Measurements from ENCODE around the gene ABT1. TPM values are rescaled to one million over a fixed set of nuclear protein-coding genes. Genes with fewer than 3 reads are reported as not detected.
A peak's percentile ranks its signal among the peaks of the same experiment; 100 is the strongest.

Gene ABT1
- total and polyA plus RNA-seq, 5 donors = 8.9 to 9.5 (median 9.3) TPM

- DNase-seq (no peak), ATAC-seq (no peak)
- no peak overlapping the region for H3K27ac ChIP-seq (ENCODE audit: low read length)
- peak overlapping the region; percentile 50 for H3K4me3 ChIP-seq (ENCODE audit: low read length)
- H3K4me1 ChIP-seq (ENCODE audit: control insufficient read depth, insufficient read depth, low read length) = peaks cover 2% of the 10 kb centered on the region
- no peaks in the 10 kb centered on the region for H3K9me3 ChIP-seq (ENCODE audit: control insufficient read depth, low read length)
- H3K27me3 ChIP-seq (ENCODE audit: control insufficient read depth, insufficient read depth) = no peaks in the 10 kb centered on the region
- WGBS = 22% methylated on average over 23 of the region's 23 CpGs
- intact Hi-C loops (cut with DNase I) = loop anchor here (5.0 to 10.0 kb wide), 3 partner anchors 250 to 570 kb away; a partner anchor contains a TSS
Measured at GRCh38 chr6:26594730-26595632, 1.8 kb upstream of the ABT1 start.

- WGBS = under 1% methylated on average over 39 of the region's 39 CpGs
- intact Hi-C loops (cut with DNase I) = loop anchor here (5.0 to 10.0 kb wide), 3 partner anchors 251 to 571 kb away; a partner anchor contains a TSS
- ATAC-seq = peak; percentile 89 to 91
Measured at GRCh38 chr6:26595669-26596269, 984 bp upstream of the ABT1 start.

GRCh38 chr6:26597389-26597766, 625 bp downstream of the ABT1 start:
- 2% methylated on average over 10 of the region's 10 CpGs for WGBS
- intact Hi-C loops (cut with DNase I) = loop anchor here (5.0 to 10.0 kb wide), 3 partner anchors 253 to 573 kb away; a partner anchor contains a TSS
- no peaks in the 10 kb centered on the region for H3K9me3 ChIP-seq (ENCODE audit: control insufficient read depth, low read length)
- H3K27me3 ChIP-seq (ENCODE audit: control insufficient read depth, insufficient read depth) = no peaks in the 10 kb centered on the region
- no peak for DNase-seq
- peaks cover 2% of the 10 kb centered on the region for H3K4me1 ChIP-seq (ENCODE audit: control insufficient read depth, insufficient read depth, low read length)
- no peak for ATAC-seq
- H3K4me3 ChIP-seq (ENCODE audit: low read length) = peak overlapping the region; percentile 67
- peak overlapping the region; percentile 68 for H3K27ac ChIP-seq (ENCODE audit: low read length)

More at GRCh38 chr6:26595669-26596269, 984 bp upstream of the ABT1 start:
- peaks cover 2% of the 10 kb centered on the region for H3K4me1 ChIP-seq (ENCODE audit: control insufficient read depth, insufficient read depth, low read length)
- H3K9me3 ChIP-seq (ENCODE audit: control insufficient read depth, low read length) = no peaks in the 10 kb centered on the region
- H3K4me3 ChIP-seq (ENCODE audit: low read length) = peak overlapping the region; percentile 50
- peak; percentile 94 to 99 (median 96) for DNase-seq
- peak overlapping the region; percentile 55 for H3K27ac ChIP-seq (ENCODE audit: low read length)
- no peaks in the 10 kb centered on the region for H3K27me3 ChIP-seq (ENCODE audit: control insufficient read depth, insufficient read depth)

- Histone ChIP-seq H3K4me3 (ENCODE audit: low read length) (peak overlapping the region; percentile 67), H3K27me3 (ENCODE audit: control insufficient read depth, insufficient read depth) (no peaks in the 10 kb centered on the region), H3K27ac (ENCODE audit: low read length) (no peak overlapping the region), H3K4me1 (ENCODE audit: control insufficient read depth, insufficient read depth, low read length) (peaks cover 2% of the 10 kb centered on the region), H3K9me3 (ENCODE audit: control insufficient read depth, low read length) (no peaks in the 10 kb centered on the region)
- ATAC-seq = no peak
- intact Hi-C loops (cut with DNase I) = loop anchor here (5.0 to 10.0 kb wide), 3 partner anchors 253 to 573 kb away; a partner anchor contains a TSS
- WGBS = 67% methylated on average over 21 of the region's 21 CpGs
- DNase-seq = peak in 1 of 3 donors; percentile 62
Measured at GRCh38 chr6:26597821-26598220, 1.1 kb downstream of the ABT1 start.

GRCh38 chr6:26598267-26598666, 1.5 kb downstream of the ABT1 start:
- Histone ChIP-seq H3K9me3 (ENCODE audit: control insufficient read depth, low read length) (no peaks in the 10 kb centered on the region), H3K27me3 (ENCODE audit: control insufficient read depth, insufficient read depth) (no peaks in the 10 kb centered on the region), H3K4me1 (ENCODE audit: control insufficient read depth, insufficient read depth, low read length) (peaks cover 2% of the 10 kb centered on the region), H3K4me3 (ENCODE audit: low read length) (no peak overlapping the region), H3K27ac (ENCODE audit: low read length) (no peak overlapping the region)
- ATAC-seq (no peak), DNase-seq (peak; percentile 41 to 69 (median 67))
- intact Hi-C loops (cut with DNase I) = loop anchor here (5.0 to 10.0 kb wide), 3 partner anchors 253 to 573 kb away; a partner anchor contains a TSS
- 91% methylated on average over 22 of the region's 22 CpGs for WGBS

GRCh38 chr6:26599134-26599533, 2.4 kb downstream of the ABT1 start:
- Histone ChIP-seq H3K9me3 (ENCODE audit: control insufficient read depth, low read length) (no peaks in the 10 kb centered on the region), H3K4me3 (ENCODE audit: low read length) (no peak overlapping the region), H3K4me1 (ENCODE audit: control insufficient read depth, insufficient read depth, low read length) (peaks cover 2% of the 10 kb centered on the region), H3K27ac (ENCODE audit: low read length) (no peak overlapping the region), H3K27me3 (ENCODE audit: control insufficient read depth, insufficient read depth) (no peaks in the 10 kb centered on the region)
- DNase-seq = no peak
- intact Hi-C loops (cut with DNase I) = loop anchor here (5.0 to 10.0 kb wide), 3 partner anchors 254 to 574 kb away; a partner anchor contains a TSS
- no peak for ATAC-seq
- WGBS = 92% methylated on average over 1 of the region's 1 CpG

GRCh38 chr6:26599591-26599990, 2.8 kb downstream of the ABT1 start:
- Histone ChIP-seq H3K9me3 (ENCODE audit: control insufficient read depth, low read length) (no peaks in the 10 kb centered on the region), H3K4me1 (ENCODE audit: control insufficient read depth, insufficient read depth, low read length) (peaks cover 2% of the 10 kb centered on the region), H3K4me3 (ENCODE audit: low read length) (no peak overlapping the region), H3K27me3 (ENCODE audit: control insufficient read depth, insufficient read depth) (no peaks in the 10 kb centered on the region), H3K27ac (ENCODE audit: low read length) (no peak overlapping the region)
- no peak for ATAC-seq
- intact Hi-C loops (cut with DNase I) = loop anchor here (5.0 to 10.0 kb wide), 3 partner anchors 255 to 575 kb away; a partner anchor contains a TSS
- 77% methylated on average over 1 of the region's 1 CpG for WGBS
- DNase-seq = no peak

GRCh38 chr6:26600759-26601158, 4.0 kb downstream of the ABT1 start:
- no peaks in the 10 kb centered on the region for H3K27me3 ChIP-seq (ENCODE audit: control insufficient read depth, insufficient read depth)
- no peak overlapping the region for H3K4me3 ChIP-seq (ENCODE audit: low read length)
- intact Hi-C loops (cut with DNase I) = no loop called here
- H3K4me1 ChIP-seq (ENCODE audit: control insufficient read depth, insufficient read depth, low read length) = peaks cover 2% of the 10 kb centered on the region
- ATAC-seq = no peak
- H3K27ac ChIP-seq (ENCODE audit: low read length) = no peak overlapping the region
- DNase-seq = no peak
- H3K9me3 ChIP-seq (ENCODE audit: control insufficient read depth, low read length) = no peaks in the 10 kb centered on the region

- 84% methylated on average over 3 of the region's 3 CpGs for WGBS
- no peak overlapping the region for H3K27ac ChIP-seq (ENCODE audit: low read length)
- intact Hi-C loops (cut with DNase I) = no loop called here
- ATAC-seq (no peak), DNase-seq (no peak)
- H3K27me3 ChIP-seq (ENCODE audit: control insufficient read depth, insufficient read depth) = no peaks in the 10 kb centered on the region
- no peaks in the 10 kb centered on the region for H3K9me3 ChIP-seq (ENCODE audit: control insufficient read depth, low read length)
- no peak overlapping the region for H3K4me3 ChIP-seq (ENCODE audit: low read length)
- H3K4me1 ChIP-seq (ENCODE audit: control insufficient read depth, insufficient read depth, low read length) = peaks cover 2% of the 10 kb centered on the region
Measured at GRCh38 chr6:26602262-26602661, 5.5 kb downstream of the ABT1 start.

- Histone ChIP-seq H3K9me3 (ENCODE audit: control insufficient read depth, low read length) (no peaks in the 10 kb centered on the region), H3K27me3 (ENCODE audit: control insufficient read depth, insufficient read depth) (no peaks in the 10 kb centered on the region), H3K4me3 (ENCODE audit: low read length) (no peak overlapping the region), H3K4me1 (ENCODE audit: control insufficient read depth, insufficient read depth, low read length) (no peaks in the 10 kb centered on the region), H3K27ac (ENCODE audit: low read length) (no peak overlapping the region)
- DNase-seq (no peak), ATAC-seq (no peak)
- 68% methylated on average over 3 of the region's 3 CpGs for WGBS
- intact Hi-C loops (cut with DNase I) = no loop called here
Measured at GRCh38 chr6:26604026-26604425, 7.3 kb downstream of the ABT1 start.

- 66% methylated on average over 3 of the region's 3 CpGs for WGBS
- Histone ChIP-seq H3K4me1 (ENCODE audit: control insufficient read depth, insufficient read depth, low read length) (no peaks in the 10 kb centered on the region), H3K9me3 (ENCODE audit: control insufficient read depth, low read length) (no peaks in the 10 kb centered on the region), H3K27me3 (ENCODE audit: control insufficient read depth, insufficient read depth) (no peaks in the 10 kb centered on the region), H3K27ac (ENCODE audit: low read length) (no peak overlapping the region), H3K4me3 (ENCODE audit: low read length) (no peak overlapping the region)
- ATAC-seq = no peak
- DNase-seq = no peak
- intact Hi-C loops (cut with DNase I) = loop anchor here in 1 of 4 donors (5.0 kb wide), 1 partner anchor 473 kb away; no protein-coding TSS in a partner anchor
Measured at GRCh38 chr6:26604797-26605196, 8.0 kb downstream of the ABT1 start.

Data from right cardiac atrium (tissue), 5 donors.